RPMI8226 (cell line): ENCODE measurements around the gene SLC6A6.

ENCODE experiments used
- DNase-seq: peaks from one replicate; pipeline ENCODE4 v3.0.0-alpha.2; 2015

The SLC6A6 gene

DNA sequence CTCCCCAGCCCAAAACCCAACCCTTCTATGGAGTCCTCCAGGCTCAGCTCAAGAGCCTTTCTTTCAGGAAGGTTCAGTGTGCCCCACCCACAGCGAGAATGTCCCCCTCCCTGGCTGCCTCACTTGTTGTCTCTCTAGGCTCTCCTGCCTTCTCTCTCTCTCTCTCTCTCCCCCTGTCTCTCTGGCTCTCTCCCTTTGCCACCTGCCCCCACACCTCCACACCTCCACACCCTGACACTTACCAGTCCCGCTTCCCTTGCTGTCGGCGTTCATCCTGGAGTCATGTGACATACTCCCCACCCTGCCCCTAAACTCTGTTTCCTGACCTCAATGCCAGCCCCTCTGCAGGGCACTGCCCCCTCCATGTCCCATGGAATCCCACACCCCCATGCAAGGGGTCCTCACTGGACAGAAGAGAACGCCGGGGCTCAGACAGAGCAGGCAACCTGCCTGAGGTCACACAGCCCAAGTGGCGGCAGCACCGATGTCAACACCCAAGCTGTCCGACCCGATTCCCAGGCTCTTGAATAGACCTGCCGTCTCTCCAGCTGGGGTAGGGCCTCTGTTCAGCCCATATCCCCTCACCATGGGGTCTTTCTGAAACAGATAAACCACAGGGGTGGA lies 28.5 kb upstream of the SLC6A6 start:
- DNase-seq: no peak

DNA sequence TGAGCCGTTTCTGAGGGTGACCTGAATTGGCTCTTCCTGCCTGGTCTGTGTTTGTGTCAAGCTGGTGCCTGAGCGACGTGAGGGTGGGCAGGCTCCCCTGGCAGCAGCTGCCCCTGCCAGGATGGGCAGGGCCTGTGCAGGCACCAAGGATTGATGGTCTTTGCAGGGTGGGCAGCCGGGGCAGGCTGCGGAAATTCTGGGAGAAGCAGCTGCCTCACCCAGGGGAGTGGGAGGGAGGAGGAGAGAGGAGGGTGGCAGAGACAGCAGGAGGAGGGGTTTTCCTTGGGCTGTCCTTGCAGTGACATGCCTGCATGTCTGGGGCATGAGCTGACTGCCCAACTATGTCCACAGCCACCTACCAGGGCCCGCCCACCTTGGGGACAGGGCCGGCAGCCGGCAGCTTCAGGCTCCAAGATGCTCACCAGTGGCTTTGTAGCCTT lies 27.9 kb upstream of the SLC6A6 start:
- DNase-seq: no peak

DNA sequence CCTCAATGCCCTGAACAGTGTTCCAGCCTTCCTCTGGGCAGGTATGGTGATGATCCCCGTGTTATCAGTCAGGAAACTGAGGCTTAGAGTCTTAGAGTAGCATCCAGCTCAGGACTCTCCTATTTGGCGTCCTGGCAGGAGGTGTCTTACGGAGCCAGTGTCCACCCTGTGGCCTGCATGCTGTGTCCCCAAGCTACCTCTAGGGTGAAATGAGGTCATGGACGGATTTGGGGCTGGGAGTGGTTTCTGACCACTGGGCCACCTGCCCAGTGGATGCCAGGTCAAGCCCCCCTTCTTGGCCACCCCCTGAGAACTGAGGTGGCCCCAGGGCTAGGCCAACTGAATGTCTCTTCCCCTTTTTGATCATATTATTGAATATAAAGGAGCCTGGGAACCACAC lies 27.2 kb upstream of the SLC6A6 start:
- no peak for DNase-seq

DNA sequence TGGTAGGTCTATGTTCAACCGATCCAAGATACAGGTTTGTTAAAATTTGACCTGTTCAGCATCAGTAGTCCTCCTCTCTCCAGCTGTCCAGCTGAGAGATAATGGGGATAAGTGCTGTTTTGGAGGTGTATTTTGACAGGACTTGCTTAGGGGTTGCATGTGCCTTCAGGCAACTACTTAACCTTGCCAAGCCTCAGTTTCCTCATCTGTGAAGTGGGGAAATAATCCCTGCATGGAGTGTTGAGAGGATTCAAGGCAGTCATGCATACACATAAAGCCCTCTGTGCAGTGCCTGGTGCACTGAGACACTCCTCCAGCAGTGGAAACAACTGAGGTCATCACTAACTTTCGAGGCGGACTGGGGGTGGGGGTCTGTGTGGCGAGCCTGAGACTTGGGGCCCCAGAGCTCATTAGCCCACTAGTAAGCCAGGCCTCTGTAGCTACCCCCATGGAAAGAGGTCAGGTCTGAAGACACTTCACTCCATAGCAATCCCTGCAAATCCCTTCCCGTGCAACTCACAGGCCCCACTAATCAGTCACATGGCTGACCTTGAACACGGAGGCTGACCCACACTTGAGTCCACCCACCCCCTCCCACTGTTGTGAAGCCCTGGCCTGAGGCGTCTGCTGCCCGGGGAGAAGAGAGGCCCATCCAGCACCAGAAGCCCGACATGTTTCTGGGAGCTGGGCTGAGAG lies 25.9 kb upstream of the SLC6A6 start:
- DNase-seq: no peak

DNA sequence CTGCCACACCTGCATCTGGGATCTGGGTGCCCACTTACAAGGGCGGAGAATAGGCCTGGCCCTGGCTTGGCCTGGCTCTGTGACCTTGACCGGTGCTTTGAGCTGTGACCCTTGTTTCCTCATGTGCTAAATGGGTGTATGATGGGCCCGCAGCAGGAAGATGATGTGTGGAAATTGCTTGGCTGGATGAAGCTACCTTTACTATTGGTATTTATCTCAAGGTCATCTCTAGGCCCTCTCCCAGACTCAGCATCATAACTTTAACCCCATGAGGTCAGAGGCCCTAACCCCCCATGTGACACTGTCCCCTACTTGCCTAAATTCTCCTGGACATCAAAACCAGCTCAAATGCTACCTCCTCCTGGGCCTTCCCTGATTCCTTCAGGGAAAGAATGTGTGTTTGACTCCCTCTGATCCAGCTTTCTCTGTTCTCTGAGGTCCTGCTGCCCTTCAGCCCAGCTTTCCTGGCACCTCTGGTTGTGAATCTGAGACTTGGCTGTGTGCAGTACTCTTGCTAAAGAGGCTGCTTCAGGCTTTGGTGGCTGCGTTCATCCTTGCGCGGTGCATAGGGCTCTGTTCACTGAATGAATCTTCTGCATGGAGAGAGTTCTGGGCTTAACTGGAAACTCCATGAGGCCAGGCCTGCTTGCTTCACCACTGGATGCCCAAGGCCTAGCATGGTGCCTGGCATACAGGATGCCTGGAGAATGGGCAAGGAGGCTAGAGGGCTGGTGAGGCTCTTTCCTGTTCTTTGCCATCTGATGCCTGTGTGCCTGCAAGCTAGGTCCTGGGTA lies 25.2 kb upstream of the SLC6A6 start:
- no peak for DNase-seq

DNA sequence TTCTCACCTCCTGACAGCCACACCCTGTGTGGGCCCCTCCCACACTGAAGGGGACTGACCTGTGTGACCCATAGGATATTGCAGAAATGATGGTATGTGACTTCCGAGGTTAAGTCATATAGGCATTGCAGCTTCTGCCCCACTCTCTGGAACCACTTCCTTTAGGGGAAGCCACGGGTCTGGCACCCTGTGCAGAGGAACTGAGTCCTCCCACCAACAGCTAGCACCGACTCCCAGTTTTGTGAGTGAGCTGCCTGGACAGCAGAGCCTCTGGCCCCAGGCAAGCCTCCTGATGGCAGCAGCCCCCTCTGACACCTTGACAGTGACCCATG lies 24.6 kb upstream of the SLC6A6 start:
- peak; percentile 17 for DNase-seq

DNA sequence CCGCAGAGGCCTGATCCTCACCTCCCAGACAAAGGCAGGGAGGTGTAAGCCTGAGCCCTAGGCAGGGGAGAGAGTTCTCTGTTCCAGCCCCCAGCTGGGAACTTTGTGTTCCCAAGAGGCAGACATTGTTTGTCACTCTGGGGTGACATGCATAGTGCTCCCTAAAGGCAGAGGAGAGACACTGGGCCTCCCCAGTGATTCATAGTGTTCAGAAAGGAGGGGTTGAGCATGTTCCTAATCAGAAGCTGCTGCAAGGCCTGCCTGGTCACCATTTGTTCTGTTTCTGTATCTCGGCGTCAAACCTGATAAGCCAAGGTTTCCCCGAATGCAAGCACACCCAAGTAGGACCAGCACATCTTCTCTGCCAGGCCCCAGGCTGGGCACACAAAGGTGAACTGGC lies 24.0 kb upstream of the SLC6A6 start:
- no peak for DNase-seq

DNA sequence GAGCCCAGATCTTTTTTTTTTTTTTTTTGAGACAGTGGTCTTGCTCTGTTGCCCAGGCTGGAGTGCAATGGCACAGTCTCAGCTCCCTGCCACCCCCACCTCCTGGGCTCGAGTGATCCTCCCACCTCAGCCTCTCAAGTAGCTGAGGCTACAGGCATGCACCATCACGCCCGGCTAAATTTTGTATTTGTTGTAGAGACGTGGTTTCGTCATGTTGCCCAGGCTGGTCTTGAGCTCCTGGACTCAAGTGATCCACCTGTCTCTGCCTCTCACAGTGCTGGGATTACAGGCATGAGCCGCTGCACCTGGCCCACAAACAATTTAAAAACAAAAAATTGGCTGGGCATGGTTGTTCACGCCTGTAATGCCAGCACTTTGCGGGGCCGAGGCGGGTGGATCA lies 22.6 kb upstream of the SLC6A6 start:
- DNase-seq: no peak

DNA sequence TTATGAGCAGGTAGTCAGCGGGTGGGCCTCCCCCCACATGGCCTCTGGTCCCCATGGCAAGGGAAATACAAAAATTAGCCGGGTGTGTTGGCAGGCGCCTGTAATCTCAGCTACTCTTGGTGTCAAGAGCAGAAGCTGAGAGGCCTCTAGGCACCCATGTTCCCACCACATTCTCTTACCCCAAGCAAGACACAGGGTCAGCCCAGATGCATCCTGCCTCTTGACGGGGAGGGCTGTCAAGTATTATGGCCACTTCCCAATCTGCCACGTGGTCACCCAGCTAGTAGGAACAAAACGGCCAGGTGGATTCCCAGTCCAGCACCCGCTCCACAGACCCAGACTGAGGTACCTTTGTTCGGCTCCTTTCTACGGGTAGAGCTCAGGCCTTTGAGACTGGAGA lies 16.2 kb upstream of the SLC6A6 start:
- no peak for DNase-seq

DNA sequence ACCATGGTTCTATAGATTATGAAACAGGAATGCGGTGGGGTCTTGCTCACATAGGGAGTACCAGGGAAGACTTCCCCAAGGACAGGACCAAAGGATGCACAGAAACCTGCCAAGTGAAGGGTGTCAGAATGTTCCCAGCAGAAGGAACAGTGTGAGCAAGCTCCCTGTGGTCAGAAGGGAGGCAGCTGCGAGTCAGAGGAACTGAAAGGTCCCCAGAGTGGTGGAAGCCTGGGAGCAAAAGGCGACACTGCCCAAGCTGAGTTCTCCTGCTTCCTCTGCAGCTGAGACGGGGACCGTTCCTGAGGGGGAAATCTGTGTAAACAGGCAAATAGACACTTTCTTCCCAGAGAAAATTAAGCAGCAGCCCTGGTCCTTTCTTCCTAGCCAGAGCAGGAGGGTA lies 14.2 kb upstream of the SLC6A6 start:
- DNase-seq: peak; percentile 65

DNA sequence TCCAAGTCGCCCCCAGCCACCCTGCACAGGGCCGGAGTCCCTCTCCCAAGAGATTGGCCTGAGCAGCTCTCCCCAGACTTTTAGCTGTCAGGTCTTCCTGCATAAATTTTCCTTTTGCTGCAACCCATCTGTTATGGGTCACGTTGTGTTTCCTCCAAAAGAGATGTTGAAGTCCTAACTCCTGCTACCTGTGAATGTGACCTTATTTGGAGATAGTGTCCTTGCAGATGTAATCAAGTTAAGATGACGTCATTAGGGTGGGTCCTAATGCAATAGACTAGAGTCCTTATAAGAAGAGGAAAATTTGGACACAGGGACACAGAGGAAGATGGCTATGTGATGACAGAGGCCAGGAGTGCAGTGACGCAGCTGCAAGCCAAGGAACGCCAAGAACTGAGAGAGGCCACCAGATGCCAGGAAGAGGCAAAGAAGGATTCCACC lies 13.2 kb upstream of the SLC6A6 start:
- peak; percentile 35 for DNase-seq

DNA sequence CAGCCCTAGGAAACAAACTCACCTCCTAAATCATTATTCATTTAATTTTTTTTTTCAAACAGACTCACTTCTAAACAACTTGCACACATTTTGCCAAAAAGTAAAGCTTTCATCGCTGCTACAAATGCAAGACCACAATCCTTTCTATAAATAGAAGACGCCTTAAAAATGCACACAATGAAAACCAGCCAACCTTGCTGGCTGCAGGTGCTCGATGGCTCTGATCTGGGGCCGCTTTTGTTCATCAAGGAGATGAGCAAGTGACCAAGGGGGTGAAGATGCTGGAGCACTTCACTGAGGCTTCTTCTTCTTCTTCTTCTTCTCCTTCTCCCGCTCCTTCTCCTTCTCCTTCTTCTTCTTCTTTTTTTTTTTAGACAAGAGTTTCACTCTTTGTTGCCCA lies 12.7 kb upstream of the SLC6A6 start:
- DNase-seq: peak; percentile 77

DNA sequence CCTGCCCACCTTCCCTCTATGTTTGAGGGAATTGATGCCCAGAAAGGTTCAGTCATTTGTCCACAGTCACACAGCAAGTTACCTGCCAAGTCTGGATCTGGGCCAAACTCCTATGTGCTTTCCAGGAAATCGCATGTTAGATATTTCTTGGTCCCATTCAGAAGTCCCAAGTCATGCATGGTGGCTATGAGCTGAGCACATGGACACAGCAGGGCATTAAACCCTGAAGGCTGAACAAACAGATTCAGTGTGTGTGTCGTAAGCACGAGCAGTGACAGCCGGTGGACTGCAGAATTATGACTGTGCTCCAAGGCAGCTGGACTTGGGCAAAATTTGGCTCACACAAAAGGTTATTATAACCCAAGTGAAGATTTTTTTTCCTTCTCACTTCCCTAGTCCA lies 11.4 kb upstream of the SLC6A6 start:
- no peak for DNase-seq

DNA sequence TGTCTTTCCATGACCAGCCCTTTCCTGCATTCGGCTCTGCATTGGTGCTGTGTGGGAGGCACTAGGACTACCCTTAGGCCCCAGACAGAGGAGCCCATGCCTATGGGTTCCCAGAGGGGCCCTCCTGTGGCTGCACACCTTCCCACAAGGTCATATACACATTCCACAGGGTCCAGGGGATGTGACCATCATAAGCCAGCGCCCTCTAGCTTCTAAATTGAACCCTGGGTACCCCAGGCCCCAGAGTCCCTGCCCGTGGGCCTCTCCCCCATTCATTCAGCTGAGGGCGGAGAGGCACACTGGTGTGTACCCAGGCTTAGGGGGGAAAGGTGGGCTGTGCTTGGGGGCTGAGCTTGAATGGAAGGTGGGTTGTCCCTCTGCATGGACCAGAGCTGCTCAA lies 10.2 kb upstream of the SLC6A6 start:
- no peak for DNase-seq

DNA sequence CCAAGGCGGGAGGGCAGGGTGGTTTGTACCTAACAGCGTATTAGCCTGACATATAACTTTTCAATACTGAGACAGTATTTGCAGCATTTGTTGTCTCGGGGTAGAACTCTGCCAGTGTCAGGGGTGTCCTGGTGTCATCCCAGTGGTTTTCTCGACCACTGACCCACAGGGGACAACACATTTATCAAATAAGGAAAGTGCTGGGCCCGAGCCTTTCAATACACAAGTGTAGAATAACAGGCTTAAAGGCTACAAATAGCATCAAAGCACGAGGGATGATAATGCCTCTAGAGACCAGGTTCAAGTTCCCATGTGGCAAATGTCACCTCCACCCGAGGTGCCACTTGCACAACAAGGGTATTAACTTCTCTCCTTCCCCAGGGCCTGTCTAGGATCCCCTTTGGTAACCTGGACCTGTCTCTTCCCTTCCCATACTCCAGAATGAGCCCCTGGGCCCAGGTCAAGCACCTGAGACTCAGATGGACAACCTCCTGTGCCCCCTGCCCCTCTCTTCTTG lies 9.5 kb upstream of the SLC6A6 start:
- DNase-seq: no peak

DNA sequence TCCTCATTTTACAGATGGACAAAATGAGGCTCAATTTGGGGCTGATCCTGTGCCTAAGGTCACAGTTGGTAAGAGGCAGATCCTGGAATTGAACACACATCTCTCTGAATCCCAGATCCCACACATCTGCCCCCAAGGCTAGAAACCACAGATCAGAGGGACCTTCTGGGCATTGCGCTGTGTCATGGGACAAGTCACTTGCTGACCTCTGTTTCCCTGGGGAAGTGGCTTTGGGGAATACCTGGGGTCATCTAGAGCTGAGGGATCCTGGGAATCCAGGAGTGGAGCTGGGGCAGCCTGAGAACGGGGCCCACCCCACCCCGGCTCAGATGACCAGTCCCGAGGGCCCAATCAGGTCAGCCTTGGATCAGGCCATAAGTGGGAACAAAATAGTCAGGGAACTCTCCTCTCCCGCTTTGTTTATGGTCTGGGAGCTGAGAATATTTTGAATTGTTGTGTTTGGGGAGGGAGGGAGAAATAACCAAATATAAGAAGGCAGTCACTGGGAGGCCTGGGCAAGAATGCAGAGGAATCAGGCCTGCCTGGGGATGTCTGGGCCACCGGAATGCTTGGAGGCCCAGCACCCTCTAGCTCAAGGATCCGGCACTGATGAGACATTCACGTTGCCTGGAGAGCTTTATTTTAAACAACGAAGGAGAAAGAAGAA lies 8.8 kb upstream of the SLC6A6 start:
- DNase-seq: no peak

DNA sequence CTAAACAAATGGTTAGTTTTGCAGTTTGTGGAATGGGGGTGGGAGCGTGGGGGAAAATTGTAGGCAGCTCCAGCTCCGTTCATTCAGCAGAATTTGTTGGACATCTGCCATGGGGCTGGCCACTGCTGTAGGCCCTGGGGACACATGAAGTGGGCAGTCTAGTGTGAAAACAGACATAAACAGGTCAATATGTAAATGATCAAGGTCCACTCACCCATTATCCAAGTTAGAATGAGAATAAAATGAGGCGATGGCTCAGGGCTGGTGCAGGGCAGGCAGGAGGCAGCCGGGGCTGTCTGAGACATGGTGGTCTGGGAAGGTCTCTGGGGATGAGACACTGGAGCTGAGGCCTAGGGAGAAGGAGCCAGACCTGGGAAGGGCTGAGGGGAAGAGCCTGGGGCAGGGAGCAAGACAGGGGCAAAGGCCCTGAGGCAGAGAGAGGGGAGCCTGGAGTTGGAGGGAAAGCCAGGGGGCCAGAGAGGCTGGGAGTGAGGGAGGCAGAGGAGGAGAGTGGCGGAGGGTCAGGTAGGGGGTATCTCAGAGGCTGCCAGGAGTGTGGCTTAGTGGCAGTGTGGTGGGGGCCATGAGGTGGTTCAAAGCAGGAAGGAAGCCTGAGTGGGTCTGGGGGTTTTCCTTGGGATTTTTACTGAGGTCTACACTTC lies 6.2 kb upstream of the SLC6A6 start:
- DNase-seq: no peak

DNA sequence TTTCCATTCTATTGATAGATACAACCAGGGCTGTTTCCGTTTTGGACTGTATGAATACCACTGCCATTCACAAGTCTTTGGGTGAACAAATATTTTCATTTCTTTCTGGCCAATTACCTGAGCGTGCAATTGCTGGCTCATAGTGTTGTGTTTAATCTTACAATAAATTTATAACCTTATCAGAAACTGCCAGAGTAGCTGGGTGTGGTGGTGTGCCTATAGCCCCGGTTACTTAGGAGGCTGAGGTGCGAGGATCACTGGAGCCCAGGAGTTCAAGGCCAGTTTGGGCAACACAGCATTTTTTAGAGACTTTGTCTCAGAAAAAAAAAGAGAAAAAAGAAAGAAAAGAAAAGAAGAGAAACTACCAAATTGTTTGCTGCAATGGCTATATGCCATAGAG lies 5.4 kb upstream of the SLC6A6 start:
- no peak for DNase-seq

DNA sequence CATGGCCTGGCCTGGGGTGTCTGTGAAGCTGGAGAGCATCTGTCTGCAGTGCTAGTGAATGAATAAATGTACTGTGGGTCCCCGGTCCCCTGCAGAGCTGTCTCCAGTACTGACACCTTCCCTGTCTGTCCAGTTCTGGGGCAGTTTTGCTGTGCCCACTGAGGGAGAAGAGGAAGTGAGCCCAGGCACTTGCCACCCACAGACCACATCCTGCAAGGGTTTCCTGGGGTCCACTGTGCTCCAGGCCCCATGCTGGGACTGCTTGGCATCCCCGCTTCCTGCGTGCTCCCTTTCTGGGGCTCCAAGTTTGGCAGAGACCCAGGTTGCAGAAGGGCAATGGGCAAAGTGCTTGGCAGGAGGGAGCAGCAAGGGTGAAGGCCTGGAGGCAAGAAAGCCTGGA lies 4.9 kb upstream of the SLC6A6 start:
- peak; percentile 74 for DNase-seq

DNA sequence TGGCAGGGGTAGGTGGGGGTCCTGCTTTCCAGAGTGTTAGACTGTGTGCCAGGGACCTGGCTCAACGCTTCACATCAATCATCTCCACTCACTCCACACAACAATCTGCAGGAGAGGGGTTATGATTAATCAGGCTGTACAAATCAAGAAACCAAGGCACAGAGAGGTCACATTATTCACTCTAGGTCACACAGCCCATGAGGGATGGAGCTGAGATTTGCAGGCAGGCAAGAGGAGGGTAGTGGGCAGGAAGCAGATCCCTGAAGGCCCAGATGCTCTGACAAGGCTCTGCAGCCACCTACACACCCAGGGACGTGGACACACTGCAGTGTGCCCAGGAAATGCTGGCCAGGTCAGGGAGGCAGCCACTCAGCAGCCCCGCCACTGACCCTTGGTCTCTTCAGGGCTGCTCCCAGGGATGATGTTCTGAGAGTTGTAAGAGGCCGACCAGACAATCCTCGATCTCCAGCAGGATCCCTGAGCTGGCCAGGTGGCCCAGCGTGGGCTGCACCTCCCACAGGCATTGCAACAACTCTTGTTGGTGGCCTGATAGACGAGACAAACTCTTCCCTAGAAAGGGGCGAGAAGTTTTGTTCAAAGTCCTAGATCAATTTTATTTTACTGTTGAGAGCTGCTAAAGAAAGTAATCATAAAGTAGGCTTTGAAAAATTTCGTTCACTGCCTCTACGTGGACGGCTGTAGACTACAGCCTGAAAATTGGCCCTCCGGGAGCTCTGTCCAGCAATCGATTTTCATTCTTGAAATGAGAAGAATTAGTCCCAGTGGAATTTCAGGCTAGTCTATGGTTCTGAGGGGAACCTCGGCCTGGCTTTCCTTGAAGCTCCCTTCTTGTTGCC lies 4.2 kb upstream of the SLC6A6 start:
- no peak for DNase-seq

DNA sequence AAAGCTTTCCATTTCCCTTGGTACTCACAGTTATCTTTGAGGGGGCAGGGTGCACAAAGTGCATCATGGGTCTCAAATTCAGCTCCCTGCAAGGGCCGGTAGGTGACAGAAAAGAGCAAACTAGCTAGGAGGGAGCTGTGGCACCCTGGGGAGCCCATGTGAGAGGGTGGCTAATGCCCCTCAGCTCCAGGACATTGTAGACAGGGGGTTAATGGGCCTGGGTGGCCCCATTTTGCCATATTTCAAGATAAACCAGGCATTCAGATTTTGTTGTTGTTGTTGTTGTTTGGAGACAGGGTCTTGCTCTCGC lies 3.7 kb upstream of the SLC6A6 start:
- peak; percentile 16 for DNase-seq

DNA sequence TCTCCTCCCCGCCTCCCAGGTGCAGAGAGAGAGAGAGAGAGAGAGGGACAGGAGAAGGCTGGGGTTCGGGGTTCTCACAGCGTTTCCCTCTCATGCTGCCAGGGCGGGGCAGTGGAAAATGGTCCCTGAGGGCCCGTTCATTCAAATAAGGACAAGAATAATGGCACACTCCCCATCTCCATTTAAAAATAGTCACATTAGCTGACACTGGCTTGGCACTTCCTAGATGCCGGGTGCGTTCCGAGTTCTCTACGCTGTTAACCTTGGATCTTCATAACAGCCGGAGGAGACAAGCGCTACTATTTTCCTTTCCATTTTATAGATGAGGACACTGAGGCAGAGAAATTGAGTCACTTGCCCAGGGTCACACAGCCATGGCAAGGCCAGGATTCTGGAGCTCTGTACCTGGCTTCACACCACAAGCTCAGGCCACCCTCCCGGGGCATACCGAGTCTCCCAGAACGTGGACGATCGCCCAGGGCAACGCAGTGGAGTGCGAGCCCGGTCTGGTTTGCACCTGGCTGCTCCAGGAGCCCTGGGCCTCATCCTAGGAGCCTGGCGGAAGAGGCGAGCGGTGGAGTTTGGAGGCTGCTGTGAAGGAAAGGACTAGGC lies 608 bp upstream of the SLC6A6 start:
- DNase-seq: no peak
